ENCODE results near the gene PLEKHA3.

DNA sequence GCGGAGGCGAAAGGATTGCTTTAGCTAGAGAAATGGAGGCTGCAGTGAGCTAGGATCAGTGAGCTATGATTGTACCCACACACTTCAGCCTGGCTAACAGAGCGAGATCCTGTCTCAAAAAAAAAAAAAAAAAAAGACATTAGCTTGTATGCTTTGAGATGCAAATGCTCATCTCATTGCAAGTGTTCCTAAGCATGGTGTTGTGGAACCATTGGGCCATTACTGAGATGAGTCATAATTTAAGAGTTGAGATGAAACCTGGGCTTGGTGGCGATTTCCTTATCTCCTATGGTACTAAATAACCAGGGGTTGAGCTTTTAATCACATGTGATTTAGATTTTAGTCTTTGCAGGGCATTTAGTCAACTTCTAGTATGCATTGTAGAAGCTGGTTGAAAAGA lies 2.2 kb downstream of the PLEKHA3 start:
- TF ChIP-seq CTCF (IDR thresholded peaks at IDR 0.05; ENCODE audit: poor library complexity) (no peak), EZH2 (IDR thresholded peaks at IDR 0.05; ENCODE audit: borderline replicate concordance) (no peak)
